GM19240 (cell line): ENCODE results near the gene FOLR1.

Source experiments
- DNase-seq: peaks from one replicate; pipeline ENCODE4 v3.0.0; 2011; ENCODE audit warnings: low spot score; ENCODE audit not compliant: insufficient read length

FOLR1 gene

GRCh38 chr11:72223615-72224563 is 31.9 kb downstream of the FOLR1 start:
- DNase-seq = no peak

DNA sequence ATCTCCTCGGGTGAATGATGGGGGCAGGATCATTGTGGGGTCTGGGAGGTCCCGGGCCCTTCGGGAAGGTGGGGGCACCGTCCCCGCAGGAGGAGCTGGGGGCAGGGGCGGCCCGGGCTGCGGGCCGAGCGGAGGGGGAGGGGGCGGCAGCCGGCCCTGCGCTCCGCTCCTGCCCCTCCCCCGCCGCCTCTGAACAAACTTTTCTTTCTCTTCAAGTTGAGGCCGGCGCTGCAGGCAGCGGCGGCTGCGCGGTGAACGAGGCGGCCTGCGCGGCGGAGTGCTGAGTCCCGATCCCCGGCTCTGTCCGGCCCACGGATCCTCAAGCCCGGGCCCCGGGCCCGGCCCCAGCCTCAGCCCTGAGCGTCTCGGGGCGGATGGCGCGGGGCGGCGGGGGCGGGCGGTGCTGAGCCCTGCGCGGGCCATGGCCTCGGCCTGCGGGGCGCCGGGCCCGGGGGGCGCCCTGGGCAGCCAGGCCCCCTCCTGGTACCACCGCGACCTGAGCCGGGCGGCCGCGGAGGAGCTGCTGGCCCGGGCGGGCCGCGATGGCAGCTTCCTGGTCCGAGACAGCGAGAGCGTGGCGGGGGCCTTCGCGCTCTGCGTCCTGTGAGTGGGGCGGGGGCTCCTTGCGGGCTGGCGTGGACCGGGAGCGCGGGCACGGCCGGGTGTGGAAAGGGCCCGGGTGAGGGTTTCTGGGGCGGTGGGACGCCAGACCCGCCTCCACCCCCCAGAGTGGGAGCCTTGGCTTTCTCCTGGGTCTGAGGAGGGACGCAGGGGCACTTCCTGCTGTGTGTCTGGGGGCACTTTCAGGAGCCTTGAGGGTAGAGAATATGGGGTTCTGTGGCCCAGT is 32.8 kb downstream of the FOLR1 start, which contains the start of gene INPPL1:
INPPL1 (plus strand) TSS at position 204 of the 847 bp plus-strand sequence; CDS start at position 422, 218 bp downstream.
- no peak for DNase-seq

- DNase-seq = no peak
Observed at GRCh38 chr11:72225411-72225951, 33.5 kb downstream of the FOLR1 start.

DNA sequence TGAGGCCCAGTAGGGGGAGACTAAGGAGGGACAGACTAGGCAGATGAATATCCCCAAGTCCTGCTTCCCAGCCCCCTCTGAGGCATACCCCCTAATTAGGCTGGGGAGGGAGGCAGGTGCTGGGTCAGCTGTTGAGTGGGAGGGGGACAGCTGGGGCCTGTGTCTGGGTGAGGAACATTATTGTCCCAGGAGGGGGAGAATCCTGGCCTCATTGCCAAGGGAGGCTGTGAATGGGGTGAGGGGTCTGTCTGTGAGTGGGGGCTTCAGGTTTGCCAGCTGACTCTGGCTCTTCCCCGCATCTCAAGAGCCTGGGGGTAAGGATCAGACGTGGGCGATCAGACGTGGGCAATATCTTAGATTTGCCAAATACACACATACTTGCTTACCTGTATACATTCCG is 34.8 kb downstream of the FOLR1 start:
- no peak for DNase-seq

- DNase-seq = no peak
Observed at GRCh38 chr11:72227316-72228228, 35.6 kb downstream of the FOLR1 start.

GRCh38 chr11:72228229-72228843 is 36.4 kb downstream of the FOLR1 start:
- no peak for DNase-seq

- no peak for DNase-seq
Observed at GRCh38 chr11:72228844-72229231, 36.9 kb downstream of the FOLR1 start.

- DNase-seq = no peak
Observed at GRCh38 chr11:72229336-72229924, 37.5 kb downstream of the FOLR1 start.

- no peak for DNase-seq
Observed at GRCh38 chr11:72229925-72230763, 38.2 kb downstream of the FOLR1 start.

DNA sequence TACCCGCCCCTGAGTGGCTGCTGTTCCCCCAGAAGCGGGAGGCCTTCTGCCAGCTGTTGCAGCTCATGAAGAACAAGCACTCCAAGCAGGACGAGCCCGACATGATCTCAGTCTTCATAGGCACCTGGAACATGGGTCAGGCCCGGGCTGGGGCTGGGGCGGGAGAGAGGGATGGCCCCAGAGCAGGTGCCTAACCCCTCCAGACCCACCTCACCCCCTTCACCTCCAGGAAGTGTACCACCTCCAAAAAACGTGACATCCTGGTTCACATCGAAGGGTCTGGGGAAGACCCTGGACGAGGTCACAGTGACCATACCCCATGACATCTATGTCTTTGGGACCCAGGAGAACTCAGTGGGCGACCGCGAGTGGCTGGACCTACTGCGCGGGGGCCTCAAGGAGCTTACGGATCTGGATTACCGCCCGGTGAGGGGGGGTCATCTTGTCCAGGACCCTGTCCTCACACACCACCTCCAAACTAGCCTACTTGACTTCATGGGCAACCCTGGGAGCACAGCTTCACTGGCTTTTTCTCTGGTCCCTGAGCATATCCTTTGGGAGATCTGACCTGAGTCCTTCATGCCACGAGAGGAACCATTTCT is 38.9 kb downstream of the FOLR1 start:
- no peak for DNase-seq

DNA sequence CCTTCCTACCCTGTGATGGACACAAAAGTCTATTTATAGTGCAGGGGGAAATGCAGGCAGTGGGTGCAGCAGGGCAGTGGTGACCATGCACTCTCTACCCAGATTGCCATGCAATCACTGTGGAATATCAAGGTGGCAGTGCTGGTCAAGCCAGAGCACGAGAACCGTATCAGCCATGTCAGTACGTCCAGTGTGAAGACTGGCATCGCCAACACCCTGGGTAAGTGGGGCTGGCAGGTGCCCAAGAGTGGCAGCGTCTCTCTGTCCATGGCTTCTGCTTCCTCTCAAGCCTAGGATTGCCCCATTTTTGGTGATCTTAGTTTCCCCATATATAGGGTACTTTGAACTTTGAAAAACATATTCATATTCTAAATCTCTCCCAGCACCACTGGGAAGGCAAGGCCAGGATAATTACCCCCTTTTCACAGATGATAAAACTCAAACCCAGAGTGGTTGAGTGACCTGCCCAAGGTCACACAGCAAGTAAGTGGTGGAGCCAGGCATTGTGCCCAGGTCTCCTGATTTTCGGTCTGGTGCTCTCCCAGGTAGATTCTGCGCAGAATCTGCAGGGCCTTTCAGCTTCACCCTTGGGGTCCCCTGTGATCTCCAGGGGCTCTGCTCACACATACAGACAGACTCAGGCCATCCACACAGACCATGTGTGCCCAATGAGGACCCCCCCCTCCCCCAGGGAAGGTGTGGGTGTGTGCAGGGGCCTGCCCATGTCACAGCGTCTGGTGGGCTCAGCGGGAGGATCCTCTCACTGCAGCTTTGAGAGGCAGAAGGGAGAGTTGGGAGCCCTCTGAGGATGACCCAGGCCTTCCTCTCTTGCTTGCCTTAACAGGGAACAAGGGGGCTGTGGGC is 39.7 kb downstream of the FOLR1 start:
- no peak for DNase-seq

DNA sequence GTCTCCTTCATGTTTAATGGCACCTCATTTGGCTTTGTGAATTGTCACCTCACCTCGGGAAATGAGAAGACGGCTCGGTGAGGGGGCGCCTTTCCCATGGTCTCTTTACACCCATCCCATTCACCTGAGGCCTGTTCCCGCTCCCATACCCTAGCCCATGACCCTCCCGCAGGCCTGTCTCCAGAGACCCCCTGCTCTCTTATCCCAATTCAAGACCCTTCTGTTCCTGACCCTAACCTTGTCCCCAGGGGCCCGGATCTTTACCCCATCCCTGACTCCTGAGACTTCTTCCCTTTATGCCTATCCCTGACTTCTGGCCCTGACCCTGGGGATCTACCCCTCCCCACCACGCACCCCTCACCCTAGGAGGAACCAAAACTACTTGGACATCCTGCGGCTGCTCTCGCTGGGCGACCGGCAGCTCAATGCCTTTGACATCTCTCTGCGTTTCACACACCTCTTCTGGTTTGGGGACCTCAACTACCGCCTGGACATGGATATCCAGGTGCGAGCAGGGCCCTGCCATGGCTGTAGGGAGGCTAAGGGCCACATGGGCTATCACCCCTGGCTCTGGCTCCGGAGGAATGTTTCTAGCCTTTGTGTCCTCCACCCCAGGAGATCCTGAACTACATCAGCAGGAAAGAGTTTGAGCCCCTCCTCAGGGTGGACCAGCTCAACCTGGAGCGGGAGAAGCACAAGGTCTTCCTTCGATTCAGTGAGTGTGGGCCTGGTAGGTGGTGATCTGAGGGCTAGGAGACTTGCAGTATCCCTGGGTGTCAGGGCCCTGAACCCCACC is 40.5 kb downstream of the FOLR1 start:
- no peak for DNase-seq

DNA sequence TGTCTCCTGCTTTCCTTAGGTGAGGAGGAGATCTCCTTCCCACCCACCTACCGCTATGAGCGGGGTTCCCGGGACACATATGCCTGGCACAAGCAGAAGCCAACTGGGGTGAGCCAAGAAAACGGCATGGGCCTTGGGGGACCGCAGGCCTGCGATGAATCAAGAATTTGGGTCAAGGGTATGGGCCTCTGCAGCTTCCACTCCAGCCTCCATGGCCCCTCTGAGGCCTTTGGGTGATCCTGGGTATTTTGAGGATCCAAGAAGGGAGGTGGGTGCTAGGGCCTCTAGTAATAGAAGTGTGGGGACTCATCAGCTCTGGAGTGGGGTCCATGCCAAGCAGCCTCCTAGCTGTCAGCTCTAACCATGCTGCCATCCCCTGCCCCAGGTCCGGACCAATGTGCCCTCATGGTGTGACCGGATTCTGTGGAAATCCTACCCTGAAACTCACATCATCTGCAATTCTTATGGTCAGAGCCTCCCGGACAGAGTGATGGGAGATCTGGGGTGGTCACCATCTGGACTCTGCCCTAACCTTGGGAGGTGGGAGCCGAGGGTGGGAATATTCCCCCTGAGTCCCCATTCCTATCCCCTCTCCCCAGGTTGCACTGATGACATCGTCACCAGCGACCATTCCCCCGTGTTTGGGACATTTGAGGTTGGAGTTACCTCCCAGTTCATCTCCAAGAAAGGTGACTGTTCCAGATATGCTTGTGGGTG is 41.3 kb downstream of the FOLR1 start:
- DNase-seq = no peak

DNA sequence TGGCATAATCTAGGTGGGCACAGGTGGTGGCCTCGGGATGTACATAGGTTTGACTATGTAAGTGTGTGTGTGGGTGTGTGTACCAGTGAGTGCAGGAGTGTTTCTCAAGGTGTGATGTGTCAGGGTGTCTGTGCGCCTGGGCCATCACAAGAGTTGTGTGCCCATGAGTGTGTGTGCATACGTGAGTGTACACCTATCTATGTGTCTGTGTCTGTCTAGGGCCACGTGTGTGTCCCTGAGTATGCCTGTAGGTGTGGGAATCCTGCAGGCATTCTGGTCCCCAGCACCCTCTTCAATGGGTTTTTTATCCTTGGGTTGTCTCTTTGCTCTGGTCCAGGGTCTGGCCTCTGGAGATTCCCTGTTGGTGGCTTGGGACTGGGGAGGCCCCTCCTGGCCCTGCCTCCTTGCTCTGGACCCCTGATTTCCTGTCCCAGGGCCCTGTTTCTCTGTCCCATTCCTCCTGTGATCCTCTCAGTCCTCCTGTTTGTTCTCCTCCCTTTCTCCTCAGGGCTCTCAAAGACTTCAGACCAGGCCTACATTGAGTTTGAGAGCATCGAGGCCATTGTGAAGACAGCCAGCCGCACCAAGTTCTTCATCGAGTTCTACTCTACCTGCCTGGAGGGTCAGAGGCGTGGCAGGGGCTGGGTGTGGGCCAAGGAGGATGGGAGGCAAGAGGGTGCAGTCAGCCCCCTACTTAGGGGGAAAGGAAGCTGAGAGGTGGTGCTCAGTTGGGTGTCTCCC is 42.0 kb downstream of the FOLR1 start:
- DNase-seq = no peak

DNA sequence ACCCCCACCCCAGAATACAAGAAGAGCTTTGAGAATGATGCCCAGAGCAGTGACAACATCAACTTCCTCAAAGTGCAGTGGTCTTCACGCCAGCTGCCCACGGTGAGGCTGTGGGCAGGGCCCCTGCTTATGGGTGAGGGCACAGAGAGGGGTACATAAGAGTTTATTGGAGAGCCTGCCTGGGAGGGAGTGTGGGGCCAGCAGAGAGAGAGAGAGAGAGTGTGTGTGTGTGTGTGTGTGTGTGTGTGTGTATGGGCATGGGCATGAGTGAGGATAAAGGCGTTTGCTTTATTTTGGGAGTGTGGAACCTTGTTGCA is 42.5 kb downstream of the FOLR1 start:
- no peak for DNase-seq

DNA sequence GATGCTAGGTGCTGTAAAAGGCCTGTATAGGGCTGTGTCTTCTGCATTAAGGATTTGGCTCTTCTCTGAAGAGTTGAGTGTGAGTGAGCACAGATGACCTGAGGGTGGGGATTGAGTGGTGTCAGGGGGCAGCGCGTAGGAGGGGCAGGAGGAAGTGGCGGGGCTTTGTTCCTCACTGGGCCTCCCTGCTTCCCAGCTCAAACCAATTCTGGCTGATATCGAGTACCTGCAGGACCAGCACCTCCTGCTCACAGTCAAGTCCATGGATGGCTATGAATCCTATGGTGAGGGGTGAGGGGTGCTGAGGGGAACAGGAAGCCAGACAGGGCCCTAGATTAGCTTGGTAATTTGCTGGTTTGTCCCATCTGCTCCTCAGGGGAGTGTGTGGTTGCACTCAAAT is 43.0 kb downstream of the FOLR1 start:
- no peak for DNase-seq
